Choroid plexus epithelial cell (primary cell): ENCODE results near the gene SMAP1.

ENCODE experiments used
- DNase-seq: peaks from one replicate; pipeline ENCODE4 v3.0.0-alpha.2; 2010; ENCODE audit warnings: low read depth
- H3K4me3 ChIP-seq: 2 replicates; pipeline ENCODE4 v1.5.1; 2011; ENCODE audit warnings: low read depth, mild to moderate bottlenecking, control low read depth, low read length, moderate library complexity
- TF ChIP-seq, protein P1 (sequence below): conservative IDR thresholded peaks from 2 replicates; pipeline ENCODE4 v1.5.1; 2011; ENCODE audit warnings: low read depth, mild to moderate bottlenecking, control low read depth, inconsistent platforms, low read length, moderate library complexity

SMAP1 gene

GRCh38 chr6:70860920-70861319 lies 193.2 kb downstream of the SMAP1 start:
- no peak for DNase-seq
- no peak overlapping the region for H3K4me3 ChIP-seq
- TF ChIP-seq, protein P1, sequence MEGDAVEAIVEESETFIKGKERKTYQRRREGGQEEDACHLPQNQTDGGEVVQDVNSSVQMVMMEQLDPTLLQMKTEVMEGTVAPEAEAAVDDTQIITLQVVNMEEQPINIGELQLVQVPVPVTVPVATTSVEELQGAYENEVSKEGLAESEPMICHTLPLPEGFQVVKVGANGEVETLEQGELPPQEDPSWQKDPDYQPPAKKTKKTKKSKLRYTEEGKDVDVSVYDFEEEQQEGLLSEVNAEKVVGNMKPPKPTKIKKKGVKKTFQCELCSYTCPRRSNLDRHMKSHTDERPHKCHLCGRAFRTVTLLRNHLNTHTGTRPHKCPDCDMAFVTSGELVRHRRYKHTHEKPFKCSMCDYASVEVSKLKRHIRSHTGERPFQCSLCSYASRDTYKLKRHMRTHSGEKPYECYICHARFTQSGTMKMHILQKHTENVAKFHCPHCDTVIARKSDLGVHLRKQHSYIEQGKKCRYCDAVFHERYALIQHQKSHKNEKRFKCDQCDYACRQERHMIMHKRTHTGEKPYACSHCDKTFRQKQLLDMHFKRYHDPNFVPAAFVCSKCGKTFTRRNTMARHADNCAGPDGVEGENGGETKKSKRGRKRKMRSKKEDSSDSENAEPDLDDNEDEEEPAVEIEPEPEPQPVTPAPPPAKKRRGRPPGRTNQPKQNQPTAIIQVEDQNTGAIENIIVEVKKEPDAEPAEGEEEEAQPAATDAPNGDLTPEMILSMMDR: no peak

- no peak for DNase-seq
- TF ChIP-seq, protein P1: no peak
These were observed 195.7 kb downstream of the SMAP1 start for GRCh38 chr6:70863343-70863742.

GRCh38 chr6:70864401-70864800 lies 196.7 kb downstream of the SMAP1 start:
- DNase-seq: no peak
- TF ChIP-seq, protein P1: no peak
- no peak overlapping the region for H3K4me3 ChIP-seq

More at GRCh38 chr6:70863343-70863742, 195.7 kb downstream of the SMAP1 start:
- no peak overlapping the region for H3K4me3 ChIP-seq

DNA sequence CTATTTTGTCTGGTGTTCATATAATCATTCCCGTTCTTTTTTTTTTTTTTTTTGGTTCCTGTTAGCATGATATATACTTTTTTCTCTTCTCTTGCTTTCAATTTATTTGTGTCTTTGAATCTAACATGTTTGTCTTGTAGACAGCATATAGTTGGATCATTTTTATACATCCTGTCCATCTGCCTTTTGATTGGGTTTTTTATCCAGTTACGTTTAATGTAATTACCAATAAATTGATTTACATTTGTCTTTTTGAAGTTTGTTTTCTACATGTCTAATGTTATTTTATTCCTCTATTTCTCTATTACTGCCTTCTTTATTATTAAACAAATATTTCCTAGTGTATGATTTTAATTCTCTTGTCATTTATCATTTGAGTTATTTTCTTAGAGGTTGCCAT lies 204.8 kb downstream of the SMAP1 start:
- H3K4me3 ChIP-seq: no peak overlapping the region
- no peak for DNase-seq
- TF ChIP-seq, protein P1: no peak

DNA sequence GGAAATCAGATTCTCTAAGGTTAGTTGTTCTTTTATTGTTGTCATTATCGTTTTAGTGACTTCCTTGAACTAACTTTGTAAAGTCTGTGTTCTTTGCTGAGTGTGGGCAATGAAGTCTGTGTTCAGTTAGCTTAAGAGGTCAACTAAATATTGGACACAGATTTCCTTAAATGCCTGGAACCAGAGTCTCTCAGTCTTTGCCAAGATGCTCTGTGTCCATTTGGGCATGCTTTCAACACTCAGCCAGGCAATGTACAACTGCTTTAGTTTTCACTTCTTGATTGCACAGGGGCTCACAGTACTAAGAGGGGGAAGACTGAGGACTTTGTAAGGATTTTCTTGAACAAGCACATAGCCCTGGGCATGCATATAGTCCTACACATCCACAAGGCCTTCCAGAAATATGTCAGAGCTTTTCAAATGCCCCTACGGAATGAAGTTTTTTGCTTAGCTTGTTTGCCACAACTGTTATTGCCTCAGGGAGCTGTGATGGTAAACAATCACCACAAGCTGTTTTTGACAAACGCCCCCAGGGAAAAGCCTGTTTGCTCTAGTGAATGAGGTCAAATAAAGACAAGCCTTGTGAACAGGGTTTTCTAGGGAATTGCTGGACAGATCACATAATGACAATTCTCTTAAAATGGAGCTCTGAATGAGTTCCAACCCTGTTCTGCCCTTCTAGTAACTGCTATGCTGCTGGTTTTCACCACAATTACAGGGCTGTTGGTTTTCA lies 206.7 kb downstream of the SMAP1 start:
- DNase-seq: no peak
- no peak overlapping the region for H3K4me3 ChIP-seq
- TF ChIP-seq, protein P1: no peak

- H3K4me3 ChIP-seq: no peak overlapping the region
- TF ChIP-seq, protein P1: no peak
- DNase-seq: no peak
These were observed 211.8 kb downstream of the SMAP1 start for GRCh38 chr6:70879496-70879895.
